Astrocyte (in vitro differentiated cells and primary cell): ENCODE data around the gene ELP4. TPM values are rescaled to one million over a fixed set of nuclear protein-coding genes. Genes with fewer than 3 reads are reported as not detected.

Experiments used
- DNase-seq: peaks from one replicate; pipeline ENCODE4 v3.0.0-alpha.2; 2010; ENCODE audit warnings: low read depth
- FAIRE-seq: peaks from 2 replicates; lab custom pipeline; 2011; peaks lifted over from hg19 to GRCh38; lab: Jason Lieb, UNC
- H2AFZ ChIP-seq: 2 replicates; pipeline ENCODE4 v1.6.0; 2012; ENCODE audit warnings: low read depth, low read length, inconsistent platforms
- H3K27ac ChIP-seq: 2 replicates; pipeline ENCODE4 v1.5.1; 2011; ENCODE audit warnings: low read depth, low read length, inconsistent platforms
- H3K27me3 ChIP-seq: 2 replicates; pipeline ENCODE4 v1.6.0; 2011; ENCODE audit warnings: low read length, inconsistent platforms; ENCODE audit not compliant: insufficient read depth
- H3K36me3 ChIP-seq: 2 replicates; pipeline ENCODE4 v1.5.1; 2011; ENCODE audit warnings: low read length, inconsistent platforms; ENCODE audit not compliant: insufficient read depth
- H3K4me1 ChIP-seq: 2 replicates; pipeline ENCODE4 v1.5.1; 2011; ENCODE audit warnings: low read length, inconsistent platforms; ENCODE audit not compliant: insufficient read depth
- H3K4me2 ChIP-seq: 2 replicates; pipeline ENCODE4 v1.6.0; 2012; ENCODE audit warnings: low read length, inconsistent platforms
- H3K4me3 ChIP-seq: 2 replicates; pipeline ENCODE4 v1.5.1; 2011; ENCODE audit warnings: low read depth, mild to moderate bottlenecking, low read length, inconsistent platforms; ENCODE audit not compliant: insufficient read depth
- H3K79me2 ChIP-seq: 2 replicates; pipeline ENCODE4 v1.6.0; 2012; ENCODE audit warnings: mild to moderate bottlenecking, low read length, inconsistent platforms; ENCODE audit not compliant: insufficient read depth
- H3K9ac ChIP-seq: 2 replicates; pipeline ENCODE4 v1.6.0; 2012; ENCODE audit warnings: mild to moderate bottlenecking, low read length, inconsistent platforms
- H3K9me3 ChIP-seq: 2 replicates; pipeline ENCODE4 v1.5.1; 2012; ENCODE audit warnings: low read depth, mild to moderate bottlenecking, low read length, inconsistent platforms; ENCODE audit not compliant: insufficient read depth
- H4K20me1 ChIP-seq: 2 replicates; pipeline ENCODE4 v1.6.0; 2012; ENCODE audit warnings: low read length, inconsistent platforms; ENCODE audit not compliant: insufficient read depth
- H3K27ac Mint-ChIP-seq: one replicate; pipeline ENCODE4 v1.8.0; 2021; ENCODE audit warnings: mild to moderate bottlenecking, mixed read lengths; ENCODE audit not compliant: unreplicated experiment
- H3K27me3 Mint-ChIP-seq: one replicate; pipeline ENCODE4 v1.8.0; 2021; ENCODE audit warnings: low read depth, mixed read lengths; ENCODE audit not compliant: unreplicated experiment
- H3K36me3 Mint-ChIP-seq: one replicate; pipeline ENCODE4 v1.8.0; 2021; ENCODE audit warnings: low read depth, mixed read lengths; ENCODE audit not compliant: unreplicated experiment
- H3K4me1 Mint-ChIP-seq: one replicate; pipeline ENCODE4 v1.8.0; 2021; ENCODE audit warnings: low read depth, mixed read lengths; ENCODE audit not compliant: unreplicated experiment
- H3K4me3 Mint-ChIP-seq: one replicate; pipeline ENCODE4 v1.8.0; 2021; ENCODE audit warnings: mild to moderate bottlenecking, moderate library complexity, mixed read lengths; ENCODE audit not compliant: unreplicated experiment
- H3K9me3 Mint-ChIP-seq: one replicate; pipeline ENCODE4 v1.8.0; 2021; ENCODE audit warnings: mild to moderate bottlenecking, mixed read lengths; ENCODE audit not compliant: unreplicated experiment
- CTCF ChIP-seq: IDR thresholded peaks from 2 replicates; pipeline ENCODE4 v1.5.1; 2011; ENCODE audit warnings: low read depth, mild to moderate bottlenecking, inconsistent platforms, low read length, moderate library complexity; ENCODE audit not compliant: insufficient read depth
- EZH2 ChIP-seq: IDR thresholded peaks from 2 replicates; pipeline ENCODE4 v1.6.1; 2012; ENCODE audit warnings: mild to moderate bottlenecking, low read length, inconsistent platforms; ENCODE audit not compliant: insufficient read depth
- total RNA-seq: library from RNA; stranded (reverse); gene quantifications from 2 replicates; pipeline ENCODE4 v1.2.1, GENCODE V29; 2021

ELP4 gene
- total RNA-seq, 1 donor from 2014 or later, result 12.9 TPM

GRCh38 chr11:31814176-31814868 lies 304.8 kb downstream of the ELP4 start:
- H3K36me3 ChIP-seq, result no peaks in the 10 kb centered on the region
- peak overlapping the region; percentile 99 for H3K4me2 ChIP-seq
- peaks cover 5% of the 10 kb centered on the region for H3K36me3 Mint-ChIP-seq
- H3K27me3 ChIP-seq, result peaks cover 51% of the 10 kb centered on the region
- H3K4me1 Mint-ChIP-seq, result peaks cover 6% of the 10 kb centered on the region
- no peak overlapping the region for H3K27ac Mint-ChIP-seq
- H3K9me3 Mint-ChIP-seq, result peaks cover 9% of the 10 kb centered on the region
- H3K9me3 ChIP-seq, result no peaks in the 10 kb centered on the region
- H3K4me3 ChIP-seq, result peak overlapping the region; percentile 16
- TF ChIP-seq EZH2, result peak; percentile 71
- TF ChIP-seq CTCF, result no peak
- H3K27me3 Mint-ChIP-seq, result peaks cover 63% of the 10 kb centered on the region
- no peak overlapping the region for H3K4me3 Mint-ChIP-seq
- peak overlapping the region; percentile 81 for H2AFZ ChIP-seq
- H3K9ac ChIP-seq, result peak overlapping the region; percentile 64
- H3K79me2 ChIP-seq, result peaks cover 22% of the 10 kb centered on the region
- no peak for FAIRE-seq
- peak; percentile 23 for DNase-seq
- peaks cover 11% of the 10 kb centered on the region for H4K20me1 ChIP-seq
- peaks cover 24% of the 10 kb centered on the region for H3K4me1 ChIP-seq
- no peak overlapping the region for H3K27ac ChIP-seq

DNA sequence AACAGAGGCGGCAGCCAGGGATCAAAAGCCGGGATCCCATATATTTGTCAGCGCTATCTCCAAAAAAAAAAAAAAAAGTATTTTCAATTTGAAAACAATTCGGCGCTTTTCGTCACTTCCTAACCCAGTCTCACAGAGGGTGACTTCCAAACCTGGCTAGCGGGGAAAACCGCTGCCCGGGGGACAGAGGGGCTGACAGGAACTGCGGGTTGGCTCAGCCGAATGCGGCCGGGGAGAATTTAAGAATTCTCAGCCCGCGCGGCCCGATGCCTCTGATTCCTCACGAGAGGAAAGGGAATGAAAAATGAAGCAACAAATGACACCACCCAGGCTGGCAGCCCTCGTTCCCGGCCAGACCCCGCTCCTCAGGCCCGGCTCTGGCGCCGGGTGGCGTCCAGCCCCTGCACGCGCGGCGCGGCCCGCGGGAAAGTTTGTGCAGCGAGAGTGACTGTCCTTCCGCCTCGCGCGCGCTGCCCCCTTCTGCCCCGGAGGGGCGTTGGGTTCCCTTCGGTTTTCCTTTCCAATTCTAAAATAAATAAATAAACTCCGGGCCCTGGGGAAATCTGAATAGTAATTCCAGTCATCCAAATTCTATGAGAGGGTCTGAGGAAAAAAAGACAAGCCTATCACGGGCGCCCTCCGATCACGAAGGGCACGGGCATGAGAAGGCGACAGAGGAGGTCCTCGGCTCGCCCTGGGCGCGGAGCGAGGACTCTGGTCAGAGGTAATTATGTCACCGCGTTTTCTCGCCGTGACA lies 306.3 kb downstream of the ELP4 start:
- no peak for FAIRE-seq
- TF ChIP-seq CTCF (no peak), EZH2 (no peak)
- H3K4me2 ChIP-seq, result peak overlapping the region; percentile 99
- peak overlapping the region; percentile 52 for H2AFZ ChIP-seq
- H3K27me3 Mint-ChIP-seq, result peaks cover 68% of the 10 kb centered on the region
- H3K4me1 Mint-ChIP-seq, result peaks cover 6% of the 10 kb centered on the region
- peak; percentile 6 for DNase-seq
- no peaks in the 10 kb centered on the region for H3K9me3 ChIP-seq
- H3K36me3 ChIP-seq, result no peaks in the 10 kb centered on the region
- peaks cover 56% of the 10 kb centered on the region for H3K27me3 ChIP-seq
- H4K20me1 ChIP-seq, result no peaks in the 10 kb centered on the region
- peaks cover 3% of the 10 kb centered on the region for H3K36me3 Mint-ChIP-seq
- peaks cover 8% of the 10 kb centered on the region for H3K9me3 Mint-ChIP-seq
- H3K4me1 ChIP-seq, result peaks cover 24% of the 10 kb centered on the region
- peak overlapping the region; percentile 53 for H3K27ac Mint-ChIP-seq
- peak overlapping the region; percentile 11 for H3K27ac ChIP-seq
- H3K4me3 ChIP-seq, result peak overlapping the region; percentile 60
- H3K79me2 ChIP-seq, result peaks cover 6% of the 10 kb centered on the region
- peak overlapping the region; percentile 57 for H3K4me3 Mint-ChIP-seq
- H3K9ac ChIP-seq, result peak overlapping the region; percentile 64
